Endothelial cell of hepatic sinusoid (primary cell): ENCODE results near the gene GDPGP1.

ENCODE experiments used
- in situ Hi-C: cut with HindIII; loops from 2 replicates; pipeline ENCODE4 v1.10.0; 2017; ENCODE audit warnings: low sequenced_read_pairs

Gene GDPGP1

DNA sequence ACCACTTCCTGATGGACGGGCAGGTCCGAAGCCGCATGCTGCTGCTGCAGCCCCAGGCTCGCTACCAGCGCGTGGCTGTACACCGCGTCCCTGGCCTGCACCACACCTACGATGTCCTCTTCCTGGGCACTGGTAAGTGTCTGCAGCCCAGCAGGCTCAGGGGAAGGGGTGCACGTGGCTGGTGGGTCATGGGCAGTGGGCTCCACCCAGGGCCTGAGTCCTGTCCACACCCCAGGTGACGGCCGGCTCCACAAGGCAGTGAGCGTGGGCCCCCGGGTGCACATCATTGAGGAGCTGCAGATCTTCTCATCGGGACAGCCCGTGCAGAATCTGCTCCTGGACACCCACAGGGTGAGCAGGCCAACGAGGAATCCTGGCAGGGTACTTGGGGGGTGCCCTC is 9.0 kb upstream of the GDPGP1 start:
- in situ Hi-C loops: no loop called here

DNA sequence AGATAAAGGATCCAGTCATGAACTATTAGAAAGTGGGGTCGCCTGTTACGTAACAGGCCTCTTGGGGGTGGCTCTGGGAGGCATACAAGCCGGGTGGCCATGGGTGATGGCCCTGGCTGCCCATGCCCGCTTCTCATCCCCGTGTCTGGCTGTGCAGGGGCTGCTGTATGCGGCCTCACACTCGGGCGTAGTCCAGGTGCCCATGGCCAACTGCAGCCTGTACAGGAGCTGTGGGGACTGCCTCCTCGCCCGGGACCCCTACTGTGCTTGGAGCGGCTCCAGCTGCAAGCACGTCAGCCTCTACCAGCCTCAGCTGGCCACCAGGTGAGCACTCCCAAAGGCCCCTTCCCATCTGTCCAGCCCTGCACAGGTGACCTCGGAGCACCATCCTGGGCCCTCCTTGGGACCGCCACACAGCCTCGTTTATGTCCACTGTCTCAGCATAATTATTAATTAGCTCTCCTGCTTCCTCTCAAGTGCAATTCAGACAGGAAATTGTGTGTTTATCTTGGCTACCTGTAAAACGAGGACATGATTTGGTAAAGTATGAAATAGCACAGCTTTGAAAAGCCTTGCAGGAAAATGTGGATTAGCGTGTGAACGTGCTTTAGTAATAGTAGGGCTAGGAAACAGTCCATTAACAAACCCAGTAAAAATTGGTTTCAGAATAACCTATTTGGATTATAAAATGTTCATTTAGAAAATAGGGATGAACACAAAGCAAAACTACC is 8.3 kb upstream of the GDPGP1 start:
- in situ Hi-C loops: no loop called here

DNA sequence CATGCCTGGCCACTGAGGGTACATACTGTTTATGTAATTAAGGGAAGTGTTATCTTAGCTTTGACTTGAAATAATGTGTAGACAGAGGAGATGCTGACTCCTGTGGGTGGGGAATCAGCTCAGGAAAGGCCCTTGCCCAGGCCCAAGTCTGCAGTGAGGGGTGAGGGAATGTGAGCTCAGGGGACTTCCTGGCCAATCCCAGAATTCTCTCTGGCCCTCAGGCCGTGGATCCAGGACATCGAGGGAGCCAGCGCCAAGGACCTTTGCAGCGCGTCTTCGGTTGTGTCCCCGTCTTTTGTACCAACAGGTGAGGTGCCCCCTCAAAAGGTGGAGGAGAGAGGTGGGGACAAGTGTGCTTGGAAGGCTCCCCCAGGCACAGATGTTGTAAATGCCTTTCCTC is 6.7 kb upstream of the GDPGP1 start:
- in situ Hi-C loops: no loop called here

DNA sequence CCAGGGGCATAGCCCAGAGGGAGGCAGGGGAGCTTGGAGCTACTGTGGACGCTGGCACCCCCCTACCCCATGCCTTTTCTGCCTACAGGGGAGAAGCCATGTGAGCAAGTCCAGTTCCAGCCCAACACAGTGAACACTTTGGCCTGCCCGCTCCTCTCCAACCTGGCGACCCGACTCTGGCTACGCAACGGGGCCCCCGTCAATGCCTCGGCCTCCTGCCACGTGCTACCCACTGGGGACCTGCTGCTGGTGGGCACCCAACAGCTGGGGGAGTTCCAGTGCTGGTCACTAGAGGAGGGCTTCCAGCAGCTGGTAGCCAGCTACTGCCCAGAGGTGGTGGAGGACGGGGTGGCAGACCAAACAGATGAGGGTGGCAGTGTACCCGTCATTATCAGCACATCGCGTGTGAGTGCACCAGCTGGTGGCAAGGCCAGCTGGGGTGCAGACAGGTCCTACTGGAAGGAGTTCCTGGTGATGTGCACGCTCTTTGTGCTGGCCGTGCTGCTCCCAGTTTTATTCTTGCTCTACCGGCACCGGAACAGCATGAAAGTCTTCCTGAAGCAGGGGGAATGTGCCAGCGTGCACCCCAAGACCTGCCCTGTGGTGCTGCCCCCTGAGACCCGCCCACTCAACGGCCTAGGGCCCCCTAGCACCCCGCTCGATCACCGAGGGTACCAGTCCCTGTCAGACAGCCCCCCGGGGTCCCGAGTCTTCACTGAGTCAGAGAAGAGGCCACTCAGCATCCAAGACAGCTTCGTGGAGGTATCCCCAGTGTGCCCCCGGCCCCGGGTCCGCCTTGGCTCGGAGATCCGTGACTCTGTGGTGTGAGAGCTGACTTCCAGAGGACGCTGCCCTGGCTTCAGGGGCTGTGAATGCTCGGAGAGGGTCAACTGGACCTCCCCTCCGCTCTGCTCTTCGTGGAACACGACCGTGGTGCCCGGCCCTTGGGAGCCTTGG is 5.9 kb upstream of the GDPGP1 start:
- in situ Hi-C loops: no loop called here

DNA sequence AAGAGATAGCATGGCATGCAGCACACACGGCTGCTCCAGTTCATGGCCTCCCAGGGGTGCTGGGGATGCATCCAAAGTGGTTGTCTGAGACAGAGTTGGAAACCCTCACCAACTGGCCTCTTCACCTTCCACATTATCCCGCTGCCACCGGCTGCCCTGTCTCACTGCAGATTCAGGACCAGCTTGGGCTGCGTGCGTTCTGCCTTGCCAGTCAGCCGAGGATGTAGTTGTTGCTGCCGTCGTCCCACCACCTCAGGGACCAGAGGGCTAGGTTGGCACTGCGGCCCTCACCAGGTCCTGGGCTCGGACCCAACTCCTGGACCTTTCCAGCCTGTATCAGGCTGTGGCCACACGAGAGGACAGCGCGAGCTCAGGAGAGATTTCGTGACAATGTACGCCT is 5.0 kb upstream of the GDPGP1 start:
- in situ Hi-C loops: no loop called here

DNA sequence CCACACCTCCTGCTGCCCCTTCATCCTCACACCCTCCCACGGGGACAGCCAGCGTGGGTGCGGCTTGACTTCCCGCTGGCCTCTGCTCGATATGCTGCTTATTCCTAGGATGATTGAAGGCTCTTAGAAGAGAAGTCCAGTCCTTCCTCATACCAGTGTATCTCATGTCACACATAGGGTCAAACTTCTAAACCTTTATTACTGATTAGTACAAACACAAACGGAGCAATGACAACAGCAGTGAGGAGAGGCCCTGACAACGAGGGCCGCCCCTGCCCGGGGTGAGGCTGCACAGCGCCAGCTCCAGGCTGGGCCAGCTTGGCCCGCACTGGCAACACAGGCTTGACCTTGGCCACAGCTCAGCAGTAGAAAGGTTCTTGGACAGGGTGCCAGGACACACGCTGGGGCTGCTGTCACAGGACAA is 3.9 kb upstream of the GDPGP1 start:
- in situ Hi-C loops: no loop called here

DNA sequence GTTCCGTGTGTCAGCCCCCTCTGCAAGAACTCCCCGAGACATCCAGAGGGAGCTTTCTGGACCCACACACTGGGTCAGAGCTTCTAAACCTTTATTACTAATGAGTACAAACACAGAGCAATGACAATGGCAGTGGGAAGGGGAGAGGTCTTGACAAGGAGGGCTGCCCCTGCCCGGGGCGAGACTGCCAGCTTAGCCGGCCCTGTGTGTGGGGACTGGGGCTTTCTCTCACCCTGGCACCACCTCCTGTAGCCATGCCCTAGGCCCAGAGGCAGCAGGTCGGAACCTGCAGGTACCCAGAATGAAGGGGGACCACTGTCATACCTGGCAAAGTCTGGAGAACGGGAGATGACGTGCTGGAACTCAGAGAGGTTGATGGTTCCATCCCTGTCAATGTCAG is 3.4 kb upstream of the GDPGP1 start:
- in situ Hi-C loops: no loop called here

DNA sequence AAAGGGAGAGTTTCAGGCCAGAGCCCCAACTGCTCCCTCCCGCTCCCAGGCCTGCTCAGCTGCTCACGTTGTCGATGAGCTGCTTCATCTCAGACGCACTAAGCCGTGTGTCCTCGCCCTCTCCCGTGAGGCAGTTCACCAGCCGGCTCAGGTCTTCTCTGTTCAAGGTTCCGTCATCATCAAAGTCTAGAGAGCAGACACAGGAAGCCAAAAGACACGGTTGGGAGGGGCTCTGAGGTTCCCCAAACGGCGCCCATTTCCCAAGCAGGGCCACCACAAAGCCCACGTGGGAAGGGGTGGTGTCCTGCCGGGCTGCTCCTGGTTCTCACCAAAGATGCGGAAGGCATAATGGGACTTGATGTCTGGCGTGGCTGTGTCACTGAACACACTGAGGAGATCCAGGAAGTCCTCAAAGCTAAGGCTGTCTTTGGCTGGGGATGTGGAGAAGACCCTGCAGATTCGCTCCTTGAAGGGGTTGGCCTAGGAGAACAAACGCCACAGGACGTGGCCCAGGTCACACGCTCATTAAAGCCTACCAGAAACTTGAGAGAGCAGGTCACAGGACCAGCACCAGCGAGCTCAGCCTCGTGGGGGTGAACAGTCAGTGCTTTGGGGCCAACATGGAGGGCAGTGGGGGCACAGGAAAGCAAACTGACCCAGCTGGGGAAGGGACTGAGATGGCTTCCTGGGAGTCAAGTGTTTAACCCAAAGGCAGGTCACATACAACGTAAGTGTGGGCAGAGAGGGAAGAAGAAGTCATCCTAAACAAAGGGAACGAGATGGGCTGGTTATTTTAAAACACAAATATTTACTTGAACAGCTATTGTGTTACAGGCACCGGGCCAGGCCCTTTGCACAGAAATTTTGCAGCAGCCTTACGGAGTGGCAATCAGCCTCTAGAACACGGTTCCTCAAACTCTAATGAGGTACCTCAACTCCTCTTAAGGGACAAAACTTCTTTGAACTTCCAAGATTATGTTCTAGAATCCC is 2.7 kb upstream of the GDPGP1 start:
- in situ Hi-C loops: no loop called here

DNA sequence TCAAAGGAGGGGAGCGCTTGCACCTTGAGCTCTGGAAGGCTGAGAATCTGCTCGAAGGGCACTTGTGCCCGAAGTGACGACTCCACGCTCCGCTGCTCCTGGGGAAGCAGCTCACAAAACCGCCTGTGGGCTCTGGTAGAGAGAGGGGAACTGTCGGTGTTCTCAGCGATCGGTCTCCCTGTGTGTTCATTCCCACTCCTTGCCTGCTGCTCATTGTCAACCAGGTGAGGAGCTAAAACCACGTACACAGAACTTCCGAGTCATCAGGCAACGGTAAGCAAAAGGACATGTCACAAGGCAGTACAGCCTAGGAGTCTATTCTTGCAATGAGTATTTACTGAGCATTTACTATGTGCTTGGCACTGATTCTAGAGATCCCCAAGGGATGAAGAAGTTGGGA is 1.8 kb upstream of the GDPGP1 start:
- in situ Hi-C loops: no loop called here

DNA sequence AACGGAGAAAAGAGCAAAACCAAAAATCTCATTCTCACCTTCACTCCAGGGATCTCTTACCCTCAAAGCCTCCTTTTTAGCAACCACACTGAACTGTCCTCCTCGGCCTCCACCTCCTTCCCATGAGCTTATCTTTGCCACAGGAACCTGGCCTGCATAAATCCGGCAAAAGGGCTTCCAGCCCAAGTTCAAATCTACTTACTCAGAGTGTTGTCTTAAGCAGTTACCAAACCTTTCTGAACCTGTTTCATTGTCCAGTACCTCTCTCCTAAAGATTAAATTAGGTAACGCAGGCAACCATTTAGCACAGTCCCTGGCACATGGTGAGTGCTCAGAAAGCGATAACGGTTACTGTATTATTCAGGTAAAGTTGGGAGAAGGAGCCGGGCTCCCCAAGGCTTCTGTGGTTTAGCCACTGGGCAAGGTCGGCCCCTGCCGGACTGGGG is 1.0 kb upstream of the GDPGP1 start:
- in situ Hi-C loops: no loop called here

DNA sequence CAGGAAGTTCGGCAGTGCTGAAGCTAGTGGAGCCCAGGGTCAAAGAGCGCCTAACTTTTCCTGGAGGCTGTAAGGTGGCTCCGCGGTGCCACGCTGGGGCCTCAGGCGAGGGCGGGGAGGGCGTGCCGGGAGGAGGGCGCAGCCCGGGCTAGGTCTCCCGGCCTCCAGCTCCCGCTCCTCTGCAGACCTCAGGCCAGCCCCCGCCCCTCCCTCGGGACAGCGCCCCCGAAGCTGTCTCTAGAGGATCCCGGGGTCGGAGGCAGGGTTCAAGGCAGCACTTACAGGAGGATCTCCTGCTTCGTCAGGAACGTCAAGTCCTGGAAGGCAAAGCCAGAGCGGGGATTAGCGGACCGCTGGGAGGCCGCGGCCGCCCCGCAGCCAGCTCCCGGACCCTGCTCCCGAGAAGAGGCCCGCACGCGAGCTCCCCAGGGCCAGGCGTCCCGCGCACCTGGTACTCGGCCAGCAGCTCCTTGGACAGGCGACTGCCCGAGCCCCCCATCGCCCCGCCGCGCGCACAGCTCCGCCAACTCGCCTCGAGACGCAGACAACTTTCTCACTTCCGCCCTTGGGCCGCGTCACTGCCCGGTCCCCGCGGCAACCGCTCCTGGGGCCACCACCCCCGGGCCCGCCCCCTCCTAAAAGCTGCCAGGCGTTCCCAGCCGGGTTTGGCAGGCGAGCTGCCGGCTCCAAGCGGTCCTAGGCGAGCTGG is 468 bp upstream of the GDPGP1 start, which contains the start of gene CIB1:
Gene CIB1, minus strand, starts transcription at position 555 of the 709 bp plus-strand sequence. Its CDS starts 56 bp downstream, at position 499.
- in situ Hi-C loops: no loop called here

DNA sequence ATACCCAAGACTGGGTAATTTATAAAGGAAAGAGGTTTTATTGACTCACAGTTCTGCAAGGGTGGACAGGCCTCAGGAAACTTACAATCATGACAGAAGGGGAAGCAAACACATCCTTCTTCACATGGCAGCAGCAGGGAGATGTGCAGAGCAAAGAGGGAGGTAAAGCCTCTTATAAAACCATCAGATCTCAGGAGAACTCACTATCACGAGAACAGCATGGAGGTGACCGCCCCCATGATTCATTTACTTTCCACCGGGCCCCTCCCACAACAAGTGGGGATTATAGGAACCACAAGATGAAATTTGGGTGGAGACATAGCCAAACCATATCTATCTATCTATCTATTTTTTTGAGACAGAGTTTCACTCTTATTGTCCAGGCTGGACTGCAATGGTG is 5.4 kb downstream of the GDPGP1 start:
- in situ Hi-C loops: no loop called here

DNA sequence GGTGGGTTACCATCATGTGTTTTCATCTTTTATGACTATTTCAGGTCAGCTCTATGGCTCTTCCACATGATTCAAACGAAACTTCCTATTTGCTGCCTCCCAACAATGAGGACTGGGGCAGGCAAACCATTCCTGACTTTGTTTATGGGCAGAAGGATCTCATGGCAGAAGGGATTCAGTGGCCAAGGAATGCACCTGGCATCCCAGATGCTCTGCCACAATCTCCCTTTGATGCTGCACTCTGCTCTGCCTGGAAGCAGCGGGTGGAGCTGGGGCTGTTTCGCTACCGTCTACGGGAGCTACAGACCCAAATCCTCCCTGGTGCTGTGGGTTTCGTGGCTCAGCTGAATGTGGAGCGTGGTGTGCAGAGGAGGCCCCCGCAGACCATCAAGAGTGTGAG is 6.8 kb downstream of the GDPGP1 start:
- in situ Hi-C loops: no loop called here

DNA sequence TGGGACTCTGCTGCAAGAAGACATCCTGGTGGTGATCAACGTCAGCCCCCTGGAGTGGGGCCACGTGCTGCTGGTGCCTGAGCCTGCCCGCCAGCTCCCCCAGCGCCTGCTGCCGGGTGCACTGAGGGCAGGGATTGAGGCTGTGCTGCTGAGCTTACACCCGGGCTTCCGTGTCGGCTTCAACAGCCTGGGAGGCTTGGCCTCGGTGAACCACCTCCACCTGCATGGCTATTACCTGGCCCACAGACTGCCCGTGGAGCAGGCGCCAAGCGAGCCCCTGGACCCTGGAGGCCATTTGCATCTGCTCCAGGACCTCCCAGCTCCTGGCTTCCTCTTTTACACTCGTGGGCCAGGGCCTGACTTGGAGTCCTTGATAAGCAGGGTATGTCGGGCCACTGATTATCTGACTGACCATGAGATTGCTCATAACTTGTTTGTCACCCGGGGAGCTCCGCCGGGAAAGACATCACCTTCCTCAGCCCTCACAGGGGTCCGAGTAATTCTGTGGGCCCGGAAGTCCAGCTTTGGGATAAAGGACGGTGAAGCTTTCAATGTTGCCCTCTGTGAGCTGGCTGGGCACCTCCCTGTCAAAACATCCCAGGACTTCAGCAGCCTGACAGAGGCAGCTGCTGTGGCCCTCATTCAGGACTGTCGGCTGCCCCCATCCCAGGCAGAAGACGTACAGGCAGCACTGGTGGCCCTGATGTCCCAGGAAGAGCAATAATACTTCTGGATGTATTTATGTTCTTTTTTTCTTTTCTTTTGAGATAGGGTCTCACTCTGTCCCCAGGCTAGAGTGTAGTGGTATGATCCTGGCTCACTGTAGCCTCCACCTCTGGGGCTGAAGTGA is 7.6 kb downstream of the GDPGP1 start:
- in situ Hi-C loops: no loop called here

DNA sequence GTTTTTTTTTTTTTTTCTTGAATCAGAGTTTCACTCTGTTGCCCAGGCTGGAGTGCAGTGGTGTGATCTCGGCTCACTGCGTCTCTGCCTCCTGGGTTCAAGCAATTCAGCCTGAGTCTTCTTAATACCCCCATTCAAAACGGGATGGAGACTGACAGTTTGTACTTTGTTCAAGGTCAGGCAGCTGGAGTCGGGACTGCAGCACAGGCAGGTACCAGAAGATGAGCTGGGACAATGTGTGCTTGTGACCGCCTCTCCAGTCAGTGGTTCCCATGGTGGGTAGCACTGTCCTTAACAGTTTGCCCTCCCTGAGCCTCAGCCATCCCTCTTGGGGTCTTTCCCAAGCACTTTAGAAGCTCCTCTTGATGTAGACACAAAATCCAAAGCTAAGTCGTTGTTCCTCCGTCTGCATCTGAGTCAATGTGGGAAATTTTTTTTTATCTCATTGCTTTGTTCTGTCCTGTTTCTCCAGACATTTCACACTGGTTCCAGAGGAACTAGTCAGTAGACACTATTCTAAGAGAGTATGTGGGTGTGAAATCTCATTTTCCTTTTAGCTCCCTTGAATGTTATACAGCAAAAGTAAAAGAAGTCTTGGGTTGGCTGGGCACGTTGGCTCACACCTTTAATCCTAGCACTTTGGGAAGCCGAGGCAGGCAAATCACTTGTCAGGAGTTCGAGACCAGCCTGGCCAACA is 10.1 kb downstream of the GDPGP1 start:
- in situ Hi-C loops: no loop called here

DNA sequence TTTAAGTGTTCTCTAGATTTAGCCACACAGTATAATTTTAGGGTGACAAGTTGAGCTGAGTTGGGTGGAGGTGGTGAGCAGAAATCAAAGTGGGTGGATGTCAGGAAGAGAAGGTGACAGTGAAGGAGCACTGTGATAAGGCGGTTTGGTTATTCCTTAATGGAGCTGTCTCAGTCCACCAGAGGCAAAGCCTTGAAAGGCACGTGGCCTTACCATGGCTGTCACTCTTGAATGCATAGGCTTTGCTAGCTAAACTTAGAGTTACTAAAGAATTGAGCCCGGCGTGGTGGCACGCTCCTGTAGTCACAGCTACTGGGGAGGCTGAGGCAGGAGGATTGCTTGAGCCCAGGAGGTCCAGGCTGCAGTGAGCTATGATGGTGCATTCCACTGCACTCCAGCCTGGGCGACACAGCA is 14.8 kb downstream of the GDPGP1 start:
- in situ Hi-C loops: no loop called here

DNA sequence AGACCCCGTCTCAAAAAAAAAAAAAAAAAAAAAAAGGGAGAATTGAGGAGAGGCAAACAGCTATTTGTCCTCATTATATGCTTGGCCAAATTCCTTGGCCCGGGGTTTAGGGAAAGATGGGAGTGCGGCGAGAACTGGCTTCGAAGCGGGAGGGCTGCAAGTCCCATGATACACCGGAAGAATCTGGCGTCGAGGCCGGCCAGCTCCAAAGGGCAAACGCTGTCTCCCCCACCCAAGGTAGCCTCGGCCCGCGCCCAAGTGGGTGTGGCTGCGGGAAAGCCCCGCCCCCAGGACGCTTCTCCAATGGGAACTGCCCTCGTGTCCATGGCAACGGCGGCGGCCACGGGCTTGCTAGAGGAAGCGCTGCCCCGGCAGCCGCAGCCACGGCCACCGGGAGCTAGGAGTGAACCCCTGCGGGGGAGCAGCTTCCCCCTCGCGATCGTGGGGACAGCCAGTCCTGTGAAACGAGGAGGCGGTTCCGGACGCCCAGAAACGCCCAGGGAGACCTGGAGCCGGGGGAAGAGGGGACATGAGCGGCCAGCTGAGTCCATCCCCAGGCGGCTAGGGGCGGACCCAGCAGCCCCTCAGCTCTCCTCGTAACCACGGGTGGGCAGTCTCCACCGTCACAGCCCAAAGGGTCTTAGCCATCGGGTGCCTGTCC is 15.3 kb downstream of the GDPGP1 start, which contains the start of gene TTLL13:
Gene TTLL13, plus strand, starts transcription at position 354 of the 661 bp plus-strand sequence. CDS start 1,075 bp downstream, outside the sequence.
- in situ Hi-C loops: no loop called here

DNA sequence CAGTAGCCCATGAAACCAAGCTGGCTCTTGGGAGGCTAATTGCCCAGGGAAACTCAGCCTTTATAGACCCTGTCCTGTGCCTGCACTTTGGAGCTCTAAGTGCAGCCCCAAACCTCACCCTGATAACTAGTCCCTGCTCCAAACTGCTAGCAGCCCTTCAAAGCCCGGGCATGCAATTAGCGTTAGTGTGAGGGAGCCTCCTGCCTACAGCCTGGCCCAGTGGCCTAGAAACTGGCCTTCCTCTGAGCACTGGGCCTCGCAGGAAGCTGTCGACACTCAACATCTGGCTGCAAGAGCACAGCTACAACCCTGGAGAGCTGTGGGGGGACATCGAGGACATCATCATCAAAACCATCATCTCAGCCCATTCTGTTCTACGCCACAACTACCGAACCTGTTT is 23.8 kb downstream of the GDPGP1 start:
- in situ Hi-C loops: no loop called here
